ENCODE results near the gene CD4. TPM values are rescaled to one million over a fixed set of nuclear protein-coding genes. Genes with fewer than 3 reads are reported as not detected.

The CD4 gene
- total RNA-seq, 2 experiments from 2014 or later, result not detected

DNA sequence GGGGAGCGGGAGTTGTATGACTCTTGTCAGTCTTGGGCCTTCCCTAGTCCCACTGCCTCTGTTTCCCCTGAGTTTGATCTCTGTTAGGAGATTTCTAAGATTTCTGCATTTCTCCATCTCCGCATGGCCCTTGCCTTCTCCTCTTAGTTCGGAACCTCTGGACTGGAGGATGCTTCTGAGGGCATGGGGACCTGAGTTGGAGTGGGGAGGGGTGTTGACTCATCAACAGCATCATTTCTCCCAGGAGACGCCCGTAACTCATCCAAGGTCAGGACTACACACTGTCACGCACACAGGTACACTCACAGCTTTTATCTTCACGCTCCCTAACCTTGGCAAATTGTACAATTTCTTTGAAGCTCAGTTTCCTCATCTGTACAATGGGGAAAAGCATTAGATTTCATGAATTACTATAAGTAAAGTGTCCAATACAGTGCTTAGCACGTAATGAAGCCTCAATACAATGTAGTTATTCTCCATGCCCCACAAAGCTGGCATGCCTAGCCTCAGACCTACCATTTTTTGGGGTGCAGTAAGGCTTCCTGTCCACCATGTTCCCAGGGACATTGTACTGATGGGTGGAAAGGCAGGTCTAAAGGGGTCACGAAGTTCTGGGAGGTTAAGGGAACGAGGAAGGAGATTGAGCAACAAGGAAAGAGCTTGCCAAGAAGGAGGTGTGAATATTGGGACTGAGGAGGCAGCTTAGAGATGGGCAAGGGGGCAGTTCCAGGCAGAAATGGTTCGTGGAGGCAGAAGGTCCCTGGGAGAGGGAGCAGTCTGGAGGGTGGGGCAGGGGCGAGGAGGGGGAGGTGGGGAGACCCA lies 17.6 kb upstream of the CD4 start:
- ChIA-PET POLR2A (interaction anchor here (1.1 kb wide), 1 partner anchor 20 kb away, joined by 3 read pairs; no protein-coding TSS in a partner anchor), CTCF (ENCODE audit: unreplicated experiment) (interaction anchor here (0.6 to 1.3 kb wide), 2 partner anchors 18 to 149 kb away, joined by 3 to 4 read pairs; no protein-coding TSS in a partner anchor)
- Histone ChIP-seq H3K27ac (ENCODE audit: low read depth, low read length, poor library complexity, severe bottlenecking) (no peak overlapping the region), H3K4me1 (ENCODE audit: insufficient read depth, low read length, poor library complexity, severe bottlenecking) (peaks cover 28% of the 10 kb centered on the region), H3K4me3 (ENCODE audit: low read depth, low read length, poor library complexity, severe bottlenecking) (no peak overlapping the region), H3K9me3 (ENCODE audit: low read length) (no peaks in the 10 kb centered on the region), H3K9me2 (ENCODE audit: insufficient read depth, low read length) (no peaks in the 10 kb centered on the region), H2AFZ (ENCODE audit: low read length) (0 out of 2 replicates have a peak overlapping the region, but pooled peaks have one; percentile 16), H3K79me2 (ENCODE audit: insufficient read depth, low read depth, low read length) (no peaks in the 10 kb centered on the region), H3K36me3 (ENCODE audit: insufficient read depth, low read length) (no peaks in the 10 kb centered on the region), H3K4me2 (ENCODE audit: low read length) (peak overlapping the region; percentile 11; the same call in 1 of the 2 replicates), H4K20me1 (ENCODE audit: insufficient read depth, low read length) (no peaks in the 10 kb centered on the region)
- BruUV-seq (replicated peaks), result no TSS peak
- TF ChIP-seq EZH2phosphoT487 (IDR thresholded peaks at IDR 0.05; ENCODE audit: borderline replicate concordance, low read depth, low read length), result no peak
- TF ChIP-seq, protein P1, sequence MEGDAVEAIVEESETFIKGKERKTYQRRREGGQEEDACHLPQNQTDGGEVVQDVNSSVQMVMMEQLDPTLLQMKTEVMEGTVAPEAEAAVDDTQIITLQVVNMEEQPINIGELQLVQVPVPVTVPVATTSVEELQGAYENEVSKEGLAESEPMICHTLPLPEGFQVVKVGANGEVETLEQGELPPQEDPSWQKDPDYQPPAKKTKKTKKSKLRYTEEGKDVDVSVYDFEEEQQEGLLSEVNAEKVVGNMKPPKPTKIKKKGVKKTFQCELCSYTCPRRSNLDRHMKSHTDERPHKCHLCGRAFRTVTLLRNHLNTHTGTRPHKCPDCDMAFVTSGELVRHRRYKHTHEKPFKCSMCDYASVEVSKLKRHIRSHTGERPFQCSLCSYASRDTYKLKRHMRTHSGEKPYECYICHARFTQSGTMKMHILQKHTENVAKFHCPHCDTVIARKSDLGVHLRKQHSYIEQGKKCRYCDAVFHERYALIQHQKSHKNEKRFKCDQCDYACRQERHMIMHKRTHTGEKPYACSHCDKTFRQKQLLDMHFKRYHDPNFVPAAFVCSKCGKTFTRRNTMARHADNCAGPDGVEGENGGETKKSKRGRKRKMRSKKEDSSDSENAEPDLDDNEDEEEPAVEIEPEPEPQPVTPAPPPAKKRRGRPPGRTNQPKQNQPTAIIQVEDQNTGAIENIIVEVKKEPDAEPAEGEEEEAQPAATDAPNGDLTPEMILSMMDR (conservative IDR thresholded peaks at IDR 0.05; ENCODE audit: low read length), result no peak
- no peak for DNase-seq (ENCODE audit: low spot score)
- intact Hi-C loops (cut with micrococcal nuclease; ENCODE audit: unreplicated experiment), result no loop called here

GRCh38 chr12:6772331-6772695 lies 17.0 kb upstream of the CD4 start, which contains the start of gene LAG3:
TSS of gene LAG3 (plus strand) at chr12:6772520. CDS start at chr12:6772853, 333 bp downstream.
- no peaks in the 10 kb centered on the region for H3K9me2 ChIP-seq (ENCODE audit: insufficient read depth, low read length)
- POLR2A ChIA-PET, result no interaction called here
- H3K4me3 ChIP-seq (ENCODE audit: low read depth, low read length, poor library complexity, severe bottlenecking), result no peak within 1 kb of the TSS
- H3K9me3 ChIP-seq (ENCODE audit: low read length), result no peaks in the 10 kb centered on the region
- TF ChIP-seq, protein P1 (conservative IDR thresholded peaks at IDR 0.05; ENCODE audit: low read length), result no peak
- no peak for TF ChIP-seq EZH2phosphoT487 (IDR thresholded peaks at IDR 0.05; ENCODE audit: borderline replicate concordance, low read depth, low read length)
- CTCF ChIA-PET (ENCODE audit: unreplicated experiment), result no interaction called here
- BruUV-seq (replicated peaks), result no TSS peak
- H3K27ac ChIP-seq (ENCODE audit: low read depth, low read length, poor library complexity, severe bottlenecking), result no peak within 1 kb of the TSS
- no peaks in the 10 kb centered on the region for H3K36me3 ChIP-seq (ENCODE audit: insufficient read depth, low read length)
- peak within 1 kb of the TSS; percentile 11 for H3K4me2 ChIP-seq (ENCODE audit: low read length)
- DNase-seq (ENCODE audit: low spot score), result no peak
- H3K79me2 ChIP-seq (ENCODE audit: insufficient read depth, low read depth, low read length), result no peaks in the 10 kb centered on the region
- H3K4me1 ChIP-seq (ENCODE audit: insufficient read depth, low read length, poor library complexity, severe bottlenecking), result peaks cover 24% of the 10 kb centered on the region
- H2AFZ ChIP-seq (ENCODE audit: low read length), result peak within 1 kb of the TSS; percentile 16; the same call in 1 of the 2 replicates
- intact Hi-C loops (cut with micrococcal nuclease; ENCODE audit: unreplicated experiment), result no loop called here
- H4K20me1 ChIP-seq (ENCODE audit: insufficient read depth, low read length), result no peaks in the 10 kb centered on the region

Data from OCI-LY7 (cell line).